Ovary (tissue), 9 donors: Measurements from ENCODE around the gene MECR. TPM values are rescaled to one million over a fixed set of nuclear protein-coding genes. Genes with fewer than 3 reads are reported as not detected.

Experiments used
- DNase-seq, 5 donors: peaks; one replicate each; pipeline ENCODE4 v3.0.0-alpha.2; 2019 to 2020
- H3K27ac ChIP-seq, 2 donors: fragments of 200-600 bp; one replicate each; pipeline versions ENCODE4 v1.5.1 to v1.8.0; 2019 to 2022
- H3K27me3 ChIP-seq: fragments of 200-600 bp; one replicate; pipeline ENCODE4 v1.8.0; 2022
- H3K36me3 ChIP-seq: fragments of 200-600 bp; sonication (generic); one replicate; pipeline ENCODE4 v1.5.1; 2019
- H3K4me1 ChIP-seq: one replicate; pipeline ENCODE4 v1.8.1; 2013; ENCODE audit warnings: mild to moderate bottlenecking, moderate library complexity; ENCODE audit not compliant: insufficient read depth
- H3K4me3 ChIP-seq: fragments of 200-600 bp; sonication (generic); one replicate; pipeline ENCODE4 v1.5.1; 2017
- H3K9me3 ChIP-seq, 2 donors: fragments of 200-600 bp in 1 of 2; sonication (generic) in 1 of 2; one replicate each; pipeline versions ENCODE4 v1.5.1 to v1.8.1; 2013 to 2019; ENCODE audit warnings: mild to moderate bottlenecking in 1 of 2, moderate library complexity in 1 of 2
- CTCF ChIP-seq, 3 donors: fragments of 450-650 bp in 2 of 3; fragments of 200-600 bp in 1 of 3; IDR thresholded peaks; one replicate each; pipeline versions ENCODE4 v1.5.1 to v1.8.0; 2016 to 2022; ENCODE audit warnings: antibody characterized with exemption in 3 of 3, mild to moderate bottlenecking in 1 of 3
- EP300 ChIP-seq: sonication (generic); formaldehyde crosslinking; IDR thresholded peaks from one replicate; pipeline ENCODE4 v1.6.1; 2017; ENCODE audit warnings: antibody characterized with exemption
- POLR2A ChIP-seq: fragments of 450-650 bp; IDR thresholded peaks from one replicate; pipeline ENCODE4 v1.6.1; 2017; ENCODE audit warnings: antibody characterized with exemption, mild to moderate bottlenecking, moderate library complexity
- WGBS, 3 donors: extraction: QIAGEN DNeasy Blood & Tissue Kit in 1 of 3; methylation state at CpG; one replicate each; pipeline versions ENCODE4 v1.1.5 to v1.1.7; 2013 to 2017; 5-methylcytosine and 5-hydroxymethylcytosine counted together
- intact Hi-C, 4 donors: fragments of 100-400 bp; cut with DNase I; formaldehyde crosslinking; loops; one replicate each; pipeline versions ENCODE4 v1.11.0 to v1.15.1; 2022 to 2023
- polyA plus RNA-seq, 2 donors: library from polyadenylated mRNA; stranded (reverse); fragments of 200-250 nt in 1 of 2; fragments of 350-450 nt in 1 of 2; fragmentation: Illumina TruSeq in 1 of 2; extraction: RNeasy Lipid Tissue Mini Kit (QIAGEN cat#74804) in 1 of 2; gene quantifications; one replicate each; pipeline ENCODE4 v1.2.3, GENCODE V29; 2013 to 2014
- total RNA-seq, 7 donors: library from RNA; depleted of rRNA in 2 of 7; stranded (reverse); fragments of >200 nt in 2 of 7; fragmentation: NEBNext Ultra II Directional in 3 of 7; extraction: Animal tissue kit (Norgen Biotek cat#: 25700) in 3 of 7; gene quantifications; one replicate each; pipeline versions ENCODE4 v1.1.0 to v1.2.4, GENCODE V29; 2016 to 2023
- donor health status: DM: no; HTN: no; CAD: no; lungs with moderate emphysema.
- donor health status: DM: no; HTN: no; CAD: no.
- donor health status: Bipolar disorder and iron deficiency.
- donor health status: DM: yes; HTN: yes; CAD: no.
- donor health status: DM: no; HTN: no; CAD: no.
- donor health status: DM: yes; HTN: yes; CAD: no.

MECR gene
- total and polyA plus RNA-seq, 9 donors, result 11.9 to 33.9 (median 20.2) TPM

GRCh38 chr1:29269382-29269781, 38.6 kb upstream of the MECR start:
- Histone ChIP-seq H3K9me3 (no peaks in the 10 kb centered on the region), H3K27me3 (no peaks in the 10 kb centered on the region), H3K36me3 (no peaks in the 10 kb centered on the region), H3K4me1 (peaks cover 3% of the 10 kb centered on the region), H3K27ac (no peak overlapping the region), H3K4me3 (no peak overlapping the region)
- WGBS, 3 donors, result 16 to 39% (median 25%) methylated on average over 8 of the region's 8 CpGs
- DNase-seq, result no peak
- TF ChIP-seq POLR2A (no peak), EP300 (no peak), CTCF (IDR thresholded peaks at IDR 0.05) (no peak)
- intact Hi-C loops, result no loop called here

GRCh38 chr1:29267321-29268070, 36.8 kb upstream of the MECR start:
- WGBS, 3 donors, result 85 to 89% (median 88%) methylated on average over 9 of the region's 9 CpGs
- peaks cover 3% of the 10 kb centered on the region for H3K4me1 ChIP-seq

GRCh38 chr1:29266912-29267311, 36.2 kb upstream of the MECR start:
- 94 to 97% (median 96%) methylated on average over 3 of the region's 3 CpGs for WGBS, 3 donors
- no peak for DNase-seq
- H3K27ac ChIP-seq, result no peak overlapping the region
- peaks cover 3% of the 10 kb centered on the region for H3K4me1 ChIP-seq
- TF ChIP-seq EP300, result no peak
- intact Hi-C loops, result no loop called here
- H3K27me3 ChIP-seq, result no peaks in the 10 kb centered on the region
- no peaks in the 10 kb centered on the region for H3K36me3 ChIP-seq
- H3K9me3 ChIP-seq, result no peaks in the 10 kb centered on the region
- no peak overlapping the region for H3K4me3 ChIP-seq

More at GRCh38 chr1:29267321-29268070, 36.8 kb upstream of the MECR start:
- TF ChIP-seq CTCF (IDR thresholded peaks at IDR 0.05), result no peak
- TF ChIP-seq EP300, result no peak
- no peak for TF ChIP-seq POLR2A
- intact Hi-C loops, result no loop called here
- no peaks in the 10 kb centered on the region for H3K36me3 ChIP-seq
- no peaks in the 10 kb centered on the region for H3K27me3 ChIP-seq
- no peak overlapping the region for H3K4me3 ChIP-seq
- no peaks in the 10 kb centered on the region for H3K9me3 ChIP-seq
- DNase-seq, result no peak
- no peak overlapping the region for H3K27ac ChIP-seq

- DNase-seq, result no peak
- H3K27ac ChIP-seq, result no peak overlapping the region
- H3K27me3 ChIP-seq, result no peaks in the 10 kb centered on the region
- H3K4me1 ChIP-seq, result peaks cover 2% of the 10 kb centered on the region
- no peaks in the 10 kb centered on the region for H3K36me3 ChIP-seq
- no peak overlapping the region for H3K4me3 ChIP-seq
- TF ChIP-seq CTCF (IDR thresholded peaks at IDR 0.05), result no peak
- TF ChIP-seq EP300, result no peak
- no peak for TF ChIP-seq POLR2A
- 74 to 76% (median 75%) methylated on average over 4 of the region's 4 CpGs for WGBS, 3 donors
- H3K9me3 ChIP-seq, result no peaks in the 10 kb centered on the region
- intact Hi-C loops, result no loop called here
These were observed 34.1 kb upstream of the MECR start for GRCh38 chr1:29264773-29265389.

- Histone ChIP-seq H3K27ac (no peak overlapping the region), H3K4me1 (peaks cover 14% of the 10 kb centered on the region), H3K9me3 (no peaks in the 10 kb centered on the region), H3K4me3 (no peak overlapping the region), H3K27me3 (no peaks in the 10 kb centered on the region), H3K36me3 (no peaks in the 10 kb centered on the region)
- intact Hi-C loops, result no loop called here
- no peak for DNase-seq
- no peak for TF ChIP-seq POLR2A
- no peak for TF ChIP-seq EP300
- TF ChIP-seq CTCF (IDR thresholded peaks at IDR 0.05), result no peak
- WGBS, 3 donors, result 76 to 84% (median 81%) methylated on average over 29 of the region's 29 CpGs
These were observed 29.8 kb upstream of the MECR start for GRCh38 chr1:29260531-29260930.
